IMR-90 (cell line): Measurements from ENCODE around the gene PTPN23. TPM values are rescaled to one million over a fixed set of nuclear protein-coding genes. Genes with fewer than 3 reads are reported as not detected.

Experiments
- ATAC-seq: fragments of 200-7000 bp; cut with Tn5 transposase; 2 replicates; pipeline ENCODE4 v1.9.1; 2020; ENCODE audit warnings: low read depth, mild to moderate bottlenecking, moderate library complexity
- BruUV-seq: library from RNA; stranded (reverse); fragments of 400-500 nt; replicated peaks from 2 replicates; lab custom pipeline; 2021; lab: Mats Ljungman, UMichigan
- CTCF ChIA-PET: fragments of 300-600 bp; formaldehyde crosslinking; extraction: SDS; loops from one replicate; lab custom pipeline; 2021; ENCODE audit warnings: antibody characterized with exemption; lab: Yijun Ruan, JAX
- POLR2A ChIA-PET: fragments of 300-600 bp; sonication (Branson Sonifier 250); formaldehyde crosslinking; loops from one replicate; lab custom pipeline; 2022; ENCODE audit warnings: antibody characterized with exemption; ENCODE audit not compliant: unreplicated experiment; lab: Charles Lee
- DNase-seq: peaks from one replicate; pipeline ENCODE4 v3.0.0; 2013
- H2AFZ ChIP-seq: replicated peaks from 2 replicates; pipeline ENCODE3; 2013; ENCODE audit warnings: low read length, mild to moderate bottlenecking; ENCODE audit not compliant: poor library complexity
- H2AK5ac ChIP-seq: 2 replicates; pipeline ENCODE4 v1.6.1; 2013; ENCODE audit warnings: low read depth, low read length, inconsistent platforms
- H2AK9ac ChIP-seq: replicated peaks from 2 replicates; pipeline ENCODE3; 2013; ENCODE audit warnings: mild to moderate bottlenecking, low read depth, low read length, moderate library complexity; ENCODE audit not compliant: poor library complexity
- H2BK120ac ChIP-seq: 2 replicates; pipeline ENCODE4 v1.6.1; 2013; ENCODE audit warnings: low read depth, low read length, inconsistent platforms
- H2BK15ac ChIP-seq: 3 replicates; pipeline ENCODE4 v1.6.1; 2013; ENCODE audit warnings: low read depth, low read length, inconsistent platforms
- H2BK20ac ChIP-seq: 2 replicates; pipeline ENCODE4 v1.6.1; 2013; ENCODE audit warnings: low read depth, mild to moderate bottlenecking, inconsistent platforms, low read length, moderate library complexity
- H2BK5ac ChIP-seq: 2 replicates; pipeline ENCODE4 v1.6.1; 2013; ENCODE audit warnings: mild to moderate bottlenecking, low read depth, low read length, inconsistent platforms; ENCODE audit not compliant: poor library complexity, severe bottlenecking
- H3K14ac ChIP-seq: replicated peaks from 2 replicates; pipeline ENCODE4 v1.6.1; 2013; ENCODE audit warnings: low read depth, low read length, inconsistent platforms
- H3K18ac ChIP-seq: 2 replicates; pipeline ENCODE4 v1.6.1; 2013; ENCODE audit warnings: low read depth, low read length, control low read depth
- H3K23ac ChIP-seq: 2 replicates; pipeline ENCODE4 v1.6.1; 2013; ENCODE audit warnings: low read depth, low read length, inconsistent platforms
- H3K27ac ChIP-seq: 2 replicates; pipeline ENCODE4 v1.5.1; 2013; ENCODE audit warnings: mild to moderate bottlenecking, control low read depth, low read length; ENCODE audit not compliant: insufficient read depth
- H3K27me3 ChIP-seq: 2 replicates; pipeline ENCODE4 v1.6.1; 2013; ENCODE audit warnings: low read length; ENCODE audit not compliant: control insufficient read depth, insufficient read depth
- H3K36me3 ChIP-seq: 2 replicates; pipeline ENCODE4 v1.6.1; 2013; ENCODE audit warnings: low read length, mixed read lengths; ENCODE audit not compliant: control insufficient read depth, insufficient read depth
- H3K4ac ChIP-seq: 2 replicates; pipeline ENCODE4 v1.6.1; 2013; ENCODE audit warnings: low read depth, low read length, inconsistent platforms
- H3K4me1 ChIP-seq: 2 replicates; pipeline ENCODE4 v1.6.1; 2013; ENCODE audit warnings: low read length, mixed read lengths; ENCODE audit not compliant: control insufficient read depth, insufficient read depth
- H3K4me2 ChIP-seq: 2 replicates; pipeline ENCODE4 v1.6.1; 2013; ENCODE audit warnings: low read depth, mild to moderate bottlenecking, control low read depth, low read length, moderate library complexity
- H3K4me3 ChIP-seq: 2 replicates; pipeline ENCODE4 v1.5.1; 2013; ENCODE audit warnings: low read depth, mild to moderate bottlenecking, control low read depth, low read length, moderate library complexity; ENCODE audit not compliant: insufficient read depth
- H3K56ac ChIP-seq: 2 replicates; pipeline ENCODE4 v1.6.1; 2013; ENCODE audit warnings: low read length, inconsistent platforms; ENCODE audit not compliant: insufficient read depth; ENCODE audit errors: extremely low read depth
- H3K79me1 ChIP-seq, 2 experiments: 2 replicates each; pipeline ENCODE4 v1.6.1; 2013; ENCODE audit warnings: low read length in 2 of 2, inconsistent platforms in 1 of 2, low read depth in 1 of 2
- H3K9ac ChIP-seq: 2 replicates; pipeline ENCODE4 v1.6.1; 2013; ENCODE audit warnings: low read depth, low read length, control low read depth
- H3K9me1 ChIP-seq: 2 replicates; pipeline ENCODE4 v1.6.1; 2013; ENCODE audit warnings: low read length, inconsistent platforms; ENCODE audit not compliant: insufficient read depth
- H3K9me3 ChIP-seq: 2 replicates; pipeline ENCODE4 v1.6.1; 2013; ENCODE audit warnings: low read length; ENCODE audit not compliant: control insufficient read depth, insufficient read depth
- H4K20me1 ChIP-seq: 2 replicates; pipeline ENCODE4 v1.6.1; 2013; ENCODE audit warnings: low read length, inconsistent platforms; ENCODE audit not compliant: insufficient read depth
- H4K5ac ChIP-seq: 2 replicates; pipeline ENCODE4 v1.6.1; 2013; ENCODE audit warnings: mild to moderate bottlenecking, low read depth, low read length, control low read depth
- H4K8ac ChIP-seq, 2 experiments: 2 replicates each; pipeline ENCODE4 v1.6.1; 2013; ENCODE audit warnings: low read depth in 2 of 2, low read length in 2 of 2, control low read depth in 1 of 2, inconsistent platforms in 1 of 2
- H4K91ac ChIP-seq: 2 replicates; pipeline ENCODE4 v1.6.1; 2013; ENCODE audit warnings: low read depth, low read length, inconsistent platforms; ENCODE audit not compliant: insufficient read depth
- CHD1 ChIP-seq: IDR thresholded peaks from 2 replicates; pipeline ENCODE4 v1.6.1; 2012; ENCODE audit warnings: low read depth, low read length, improper control_type of control experiment
- WGBS, 2 experiments: methylation state at CpG; one replicate each; pipeline versions ENCODE4 v1.1.5 to v1.1.7; 2013; ENCODE audit warnings: missing lambda C conversion rate in 2 of 2; ENCODE audit not compliant: insufficient read length in 1 of 2; ENCODE audit errors: extremely low coverage in 2 of 2; 5-methylcytosine and 5-hydroxymethylcytosine counted together
- dilution Hi-C: fragments of 300-500 bp; cut with HindIII; formaldehyde crosslinking; loops from one replicate; pipeline ENCODE4 v1.14.3; 2018; ENCODE audit warnings: low sequenced_read_pairs; ENCODE audit not compliant: unreplicated experiment
- in situ Hi-C: fragments of 300-500 bp; cut with MboI; formaldehyde crosslinking; loops from 3 replicates; pipeline ENCODE4 v1.14.3; 2019; ENCODE audit warnings: low sequenced_read_pairs, inconsistent platforms, mixed read lengths
- intact Hi-C: fragments of 100-400 bp; cut with micrococcal nuclease; formaldehyde crosslinking; loops from 2 replicates; pipeline ENCODE4 v1.10.0; 2022
- polyA plus RNA-seq, 3 experiments: library from polyadenylated mRNA; depleted of rRNA; stranded (reverse); fragments of >200 nt; gene quantifications; 2 replicates each; pipeline ENCODE4 v1.2.3, GENCODE V29; 2012; ENCODE audit warnings: low replicate concordance in 1 of 3
- total RNA-seq: library from RNA; depleted of rRNA; stranded (reverse); fragments of >200 nt; gene quantifications from 2 replicates; pipeline ENCODE4 v1.2.3, GENCODE V29; 2012

PTPN23 gene
- total and polyA plus RNA-seq, 2 of the 4 experiments (the other 2 are of a cell fraction), result 4.5 to 15.1 TPM

DNA sequence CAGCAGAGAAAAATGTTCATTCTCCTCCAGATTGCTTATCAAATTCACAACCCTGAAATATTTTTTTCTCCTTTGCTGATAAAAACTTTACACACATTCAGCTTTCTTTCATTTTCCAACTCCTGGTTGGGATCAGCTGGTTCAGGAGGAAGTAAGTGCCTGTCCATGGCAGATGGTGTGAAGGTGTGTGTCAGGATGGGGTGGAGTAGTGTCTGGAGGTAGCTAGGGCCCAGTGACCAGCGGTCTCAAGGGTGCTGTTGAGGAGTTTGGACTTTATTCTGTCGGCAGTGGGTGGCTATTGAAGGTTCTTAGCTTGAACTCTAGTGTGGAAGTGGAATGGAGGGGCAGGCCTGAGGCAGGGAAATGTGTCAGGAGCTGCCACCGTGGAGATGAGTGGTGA, 46.9 kb upstream of the PTPN23 start:
- Histone ChIP-seq H3K14ac (no peak overlapping the region), H3K9me1 (peaks cover 11% of the 10 kb centered on the region; the same call in 1 of the 2 replicates), H3K4me3 (no peak overlapping the region), H3K27ac (no peak overlapping the region), H3K4me1 (no peaks in the 10 kb centered on the region), H3K27me3 (no peaks in the 10 kb centered on the region), H3K79me1 (peaks cover 0 to 9% of the 10 kb centered on the region in 2 experiments; a peak in 1 of 4 replicates), H4K5ac (no peak overlapping the region), H2BK5ac (no peak overlapping the region), H3K9me3 (no peaks in the 10 kb centered on the region), H3K56ac (no peak overlapping the region), H2AK5ac (no peak overlapping the region), H4K20me1 (no peaks in the 10 kb centered on the region), H3K9ac (no peak overlapping the region), H2BK120ac (no peak overlapping the region), H2BK15ac (no peak overlapping the region), H3K36me3 (peaks cover 43% of the 10 kb centered on the region), H4K8ac (no peak overlapping the region), H2AK9ac (no peak overlapping the region), H3K4ac (no peak overlapping the region), H3K4me2 (no peak overlapping the region), H2BK20ac (no peak overlapping the region), H3K18ac (no peak overlapping the region), H3K23ac (no peak overlapping the region), H4K91ac (no peak overlapping the region), H2AFZ (no peak overlapping the region)
- ChIA-PET POLR2A (no interaction called here), CTCF (no interaction called here)
- dilution Hi-C loops (no loop called here), intact Hi-C loops (no loop called here), in situ Hi-C loops (no loop called here)
- no TSS peak for BruUV-seq
- DNase-seq (no peak), ATAC-seq (no peak)
- 73% methylated on average over 3 of the region's 3 CpGs; no CpG with 5 or more reads in 1 of the 2 experiments for WGBS, 2 experiments
- no peak for TF ChIP-seq CHD1
